Measurements from ENCODE around the gene RCCD1.

RCCD1 gene

GRCh38 chr15:90915216-90915807, 39.4 kb upstream of the RCCD1 start:
- Histone ChIP-seq H4K20me1 (ENCODE audit: insufficient read depth, low read length) (no peaks in the 10 kb centered on the region), H3K4me2 (ENCODE audit: low read length) (peak overlapping the region; percentile 59), H3K79me2 (ENCODE audit: insufficient read depth, low read length) (no peaks in the 10 kb centered on the region), H2AFZ (ENCODE audit: low read length) (no peak overlapping the region), H3K4me1 (ENCODE audit: insufficient read depth, low read length, severe bottlenecking) (peaks cover 19% of the 10 kb centered on the region), H3F3A (ENCODE audit: insufficient read depth, low read length) (no peaks in the 10 kb centered on the region), H3K4me3 (ENCODE audit: low read depth, low read length, poor library complexity, severe bottlenecking) (peak overlapping the region; percentile 42), H3K9ac (ENCODE audit: low read length) (peak overlapping the region; percentile 64), H3K9me2 (ENCODE audit: low read depth, low read length) (no peaks in the 10 kb centered on the region), H3K27me3 (ENCODE audit: insufficient read depth, low read length) (no peaks in the 10 kb centered on the region), H3K27ac (ENCODE audit: low read depth, low read length, poor library complexity, severe bottlenecking) (peak overlapping the region; percentile 78), H3K9me3 (ENCODE audit: low read length) (no peaks in the 10 kb centered on the region), H3K36me3 (ENCODE audit: insufficient read depth, low read length) (peaks cover 59% of the 10 kb centered on the region; the same call in 1 of the 2 replicates)
- TF ChIP-seq CTCF (IDR thresholded peaks at IDR 0.05; ENCODE audit: low read length) (no peak), EZH2 (IDR thresholded peaks at IDR 0.05; ENCODE audit: borderline replicate concordance, low read length) (no peak)

DNA sequence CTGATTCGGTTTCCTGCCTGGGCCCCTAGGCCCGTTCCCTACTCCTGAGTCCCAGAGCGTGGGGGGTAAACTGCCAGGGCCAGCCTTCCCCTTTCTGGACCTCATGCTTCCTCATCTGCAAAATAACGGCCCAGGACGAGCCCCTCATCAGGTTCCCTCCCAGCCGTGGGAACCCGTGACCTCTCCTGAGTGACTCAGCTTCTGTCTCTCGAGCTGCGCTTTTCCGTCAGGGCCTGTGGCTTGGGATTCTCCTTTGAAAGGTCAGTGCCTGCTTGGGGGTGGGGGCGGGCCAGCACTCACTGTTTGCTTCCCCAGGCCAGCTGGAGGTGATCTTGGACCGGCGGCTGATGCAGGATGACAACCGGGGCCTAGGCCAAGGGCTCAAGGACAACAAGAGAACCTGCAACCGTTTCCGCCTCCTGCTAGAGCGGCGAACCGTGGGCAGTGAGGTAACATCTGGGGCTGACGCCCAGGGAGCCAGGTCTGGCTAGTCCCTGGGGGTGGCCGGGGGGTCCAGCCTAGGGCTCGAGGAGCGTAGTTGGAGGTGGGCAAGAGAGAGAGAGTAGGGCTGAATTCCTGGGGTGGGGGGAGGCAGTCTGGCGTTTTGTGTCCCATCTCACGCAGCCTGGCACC, 38.8 kb upstream of the RCCD1 start:
- no peak overlapping the region for H2AFZ ChIP-seq (ENCODE audit: low read length)
- H4K20me1 ChIP-seq (ENCODE audit: insufficient read depth, low read length), result no peaks in the 10 kb centered on the region
- no peaks in the 10 kb centered on the region for H3F3A ChIP-seq (ENCODE audit: insufficient read depth, low read length)
- H3K9ac ChIP-seq (ENCODE audit: low read length), result peak overlapping the region; percentile 64
- H3K36me3 ChIP-seq (ENCODE audit: insufficient read depth, low read length), result peaks cover 63% of the 10 kb centered on the region; the same call in 1 of the 2 replicates
- peak overlapping the region; percentile 59 for H3K4me2 ChIP-seq (ENCODE audit: low read length)
- H3K4me3 ChIP-seq (ENCODE audit: low read depth, low read length, poor library complexity, severe bottlenecking), result peak overlapping the region; percentile 42
- TF ChIP-seq EZH2 (IDR thresholded peaks at IDR 0.05; ENCODE audit: borderline replicate concordance, low read length), result no peak
- no peak for TF ChIP-seq CTCF (IDR thresholded peaks at IDR 0.05; ENCODE audit: low read length)
- H3K27me3 ChIP-seq (ENCODE audit: insufficient read depth, low read length), result no peaks in the 10 kb centered on the region
- peaks cover 19% of the 10 kb centered on the region for H3K4me1 ChIP-seq (ENCODE audit: insufficient read depth, low read length, severe bottlenecking)
- H3K79me2 ChIP-seq (ENCODE audit: insufficient read depth, low read length), result no peaks in the 10 kb centered on the region
- H3K9me3 ChIP-seq (ENCODE audit: low read length), result no peaks in the 10 kb centered on the region
- peak overlapping the region; percentile 78 for H3K27ac ChIP-seq (ENCODE audit: low read depth, low read length, poor library complexity, severe bottlenecking)
- H3K9me2 ChIP-seq (ENCODE audit: low read depth, low read length), result no peaks in the 10 kb centered on the region

DNA sequence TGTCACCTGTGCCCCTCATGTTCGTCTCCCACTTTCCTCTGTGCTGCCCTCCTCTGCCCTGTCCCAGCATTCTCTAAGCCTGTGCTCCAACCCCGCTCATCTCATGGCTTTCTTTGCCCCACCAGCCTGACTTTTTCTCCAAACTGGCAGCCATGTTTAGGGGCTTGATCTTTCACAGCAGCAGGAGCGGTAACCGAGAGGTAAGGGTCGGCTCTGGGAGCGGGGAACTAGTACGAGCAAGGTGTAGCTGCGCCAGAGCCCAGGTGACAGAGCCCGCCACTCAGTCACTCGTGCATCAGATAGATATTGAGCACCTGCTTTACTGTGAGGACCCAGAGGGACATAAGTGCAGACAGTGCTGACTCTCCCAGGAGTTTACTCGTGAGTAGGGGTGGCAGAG, 38.2 kb upstream of the RCCD1 start:
- H3K4me1 ChIP-seq (ENCODE audit: insufficient read depth, low read length, severe bottlenecking), result peaks cover 19% of the 10 kb centered on the region
- no peaks in the 10 kb centered on the region for H3F3A ChIP-seq (ENCODE audit: insufficient read depth, low read length)
- H3K27me3 ChIP-seq (ENCODE audit: insufficient read depth, low read length), result no peaks in the 10 kb centered on the region
- peak overlapping the region; percentile 64; the same call in 1 of the 2 replicates for H3K9ac ChIP-seq (ENCODE audit: low read length)
- no peaks in the 10 kb centered on the region for H3K9me2 ChIP-seq (ENCODE audit: low read depth, low read length)
- H3K79me2 ChIP-seq (ENCODE audit: insufficient read depth, low read length), result no peaks in the 10 kb centered on the region
- H3K36me3 ChIP-seq (ENCODE audit: insufficient read depth, low read length), result peaks cover 63% of the 10 kb centered on the region; the same call in 1 of the 2 replicates
- peak overlapping the region; percentile 78 for H3K27ac ChIP-seq (ENCODE audit: low read depth, low read length, poor library complexity, severe bottlenecking)
- TF ChIP-seq CTCF (IDR thresholded peaks at IDR 0.05; ENCODE audit: low read length) (no peak), EZH2 (IDR thresholded peaks at IDR 0.05; ENCODE audit: borderline replicate concordance, low read length) (no peak)
- H3K9me3 ChIP-seq (ENCODE audit: low read length), result no peaks in the 10 kb centered on the region
- no peaks in the 10 kb centered on the region for H4K20me1 ChIP-seq (ENCODE audit: insufficient read depth, low read length)
- H2AFZ ChIP-seq (ENCODE audit: low read length), result no peak overlapping the region
- peak overlapping the region; percentile 59; the same call in 1 of the 2 replicates for H3K4me2 ChIP-seq (ENCODE audit: low read length)
- H3K4me3 ChIP-seq (ENCODE audit: low read depth, low read length, poor library complexity, severe bottlenecking), result peak overlapping the region; percentile 42
